Psoas muscle (tissue), 8 donors: ENCODE measurements around the gene EME1. TPM values are rescaled to one million over a fixed set of nuclear protein-coding genes. Genes with fewer than 3 reads are reported as not detected.

Experiments used
- ATAC-seq, 4 donors: fragments of 200-7000 bp; cut with Tn5 transposase; one replicate each; pipeline ENCODE4 v1.9.1; 2020; ENCODE audit warnings: moderate library complexity in 3 of 4, mild to moderate bottlenecking in 2 of 4
- DNase-seq, 2 donors: peaks; one replicate each; pipeline ENCODE4 v3.0.0-alpha.2; 2020
- H3K27ac ChIP-seq: fragments of 200-600 bp; one replicate; pipeline ENCODE4 v1.8.0; 2022
- H3K27me3 ChIP-seq, 3 donors: fragments of 200-600 bp in 1 of 3; one replicate each; pipeline versions ENCODE4 v1.6.1 to v1.8.0; 2013 to 2022; ENCODE audit warnings: low read length in 2 of 3, mild to moderate bottlenecking in 2 of 3, moderate library complexity in 1 of 3; ENCODE audit not compliant: insufficient read depth in 3 of 3
- H3K36me3 ChIP-seq, 2 donors: fragments of 200-600 bp in 1 of 2; one replicate each; pipeline versions ENCODE4 v1.6.1 to v1.8.0; 2013 to 2022; ENCODE audit warnings: low read depth in 1 of 2, mild to moderate bottlenecking in 1 of 2, moderate library complexity in 1 of 2; ENCODE audit not compliant: insufficient read depth in 1 of 2
- H3K4me1 ChIP-seq: fragments of 200-600 bp; one replicate; pipeline ENCODE4 v1.8.0; 2022
- H3K4me3 ChIP-seq: fragments of 200-600 bp; one replicate; pipeline ENCODE4 v1.8.0; 2022; ENCODE audit warnings: mild to moderate bottlenecking
- H3K9me3 ChIP-seq: fragments of 200-600 bp; one replicate; pipeline ENCODE4 v1.8.0; 2022
- CTCF ChIP-seq: fragments of 200-600 bp; IDR thresholded peaks from one replicate; pipeline ENCODE4 v1.8.0; 2022; ENCODE audit warnings: antibody characterized with exemption
- WGBS, 3 donors: extraction: QIAGEN DNeasy Blood & Tissue Kit; methylation state at CpG; one replicate each; pipeline versions ENCODE4 v1.1.6 to v1.1.7; 2013; 5-methylcytosine and 5-hydroxymethylcytosine counted together
- intact Hi-C, 2 donors: fragments of 100-400 bp; cut with DNase I; formaldehyde crosslinking; loops; one replicate each; pipeline versions ENCODE4 v1.11.0 to v1.14.2; 2022
- polyA plus RNA-seq, 3 donors: library from polyadenylated mRNA; stranded (reverse); fragments of 200-250 nt; gene quantifications; one replicate each; pipeline ENCODE4 v1.2.3, GENCODE V29; 2013
- total RNA-seq, 4 donors: library from RNA; stranded (reverse); fragmentation: NEBNext Ultra II Directional in 2 of 4; extraction: Animal tissue kit (Norgen Biotek cat#: 25700) in 2 of 4; gene quantifications; one replicate each; pipeline versions ENCODE4 v1.2.1 to v1.2.4, GENCODE V29; 2021 to 2023
- donor health status: healthy with polysubstance abuse.
- donor health status: DM: no; HTN: no; CAD: no; lungs with moderate emphysema.
- donor health status: Bipolar disorder and iron deficiency.
- donor health status: healthy.
- donor health status: DM: yes; HTN: yes; CAD: no.
- donor health status: DM: no; HTN: no; CAD: no.
- donor health status: DM: no; HTN: no; CAD: no.
- donor health status: DM: yes; HTN: yes; CAD: no.

The EME1 gene
- total and polyA plus RNA-seq, 7 donors = 0.06 to 0.39 (median 0.29) TPM; not detected in 2

- intact Hi-C loops = no loop called here
- no peak for TF ChIP-seq CTCF
- H3K36me3 ChIP-seq = peaks cover 0 to 68% of the 10 kb centered on the region in 2 donors
Measured at GRCh38 chr17:50356892-50357510, 16.0 kb upstream of the EME1 start.

GRCh38 chr17:50358177-50358576, 14.9 kb upstream of the EME1 start:
- ATAC-seq = no peak
- Histone ChIP-seq H3K4me3 (no peak overlapping the region), H3K27ac (no peak overlapping the region), H3K9me3 (no peaks in the 10 kb centered on the region), H3K36me3 (peaks cover 0 to 68% of the 10 kb centered on the region in 2 donors), H3K27me3 (no peaks in the 10 kb centered on the region), H3K4me1 (peaks cover 5% of the 10 kb centered on the region)
- no peak for DNase-seq
- TF ChIP-seq CTCF = no peak
- intact Hi-C loops = no loop called here
- WGBS, 3 donors = 93 to 97% (median 95%) methylated on average over 17 of the region's 17 CpGs

More at GRCh38 chr17:50356892-50357510, 16.0 kb upstream of the EME1 start:
- H3K4me1 ChIP-seq = no peaks in the 10 kb centered on the region
- no peaks in the 10 kb centered on the region for H3K9me3 ChIP-seq
- H3K27ac ChIP-seq = no peak overlapping the region
- H3K4me3 ChIP-seq = no peak overlapping the region
- H3K27me3 ChIP-seq = no peaks in the 10 kb centered on the region
- WGBS, 3 donors = 90 to 97% (median 95%) methylated on average over 12 of the region's 12 CpGs
- no peak for DNase-seq
- no peak for ATAC-seq

GRCh38 chr17:50359005-50359699, 13.9 kb upstream of the EME1 start:
- no peak for DNase-seq
- H3K27me3 ChIP-seq = no peaks in the 10 kb centered on the region
- H3K36me3 ChIP-seq = peaks cover 0 to 64% of the 10 kb centered on the region in 2 donors
- WGBS, 3 donors = 73 to 81% (median 77%) methylated on average over 5 of the region's 5 CpGs
- no peak overlapping the region for H3K27ac ChIP-seq
- no peak for TF ChIP-seq CTCF
- no peaks in the 10 kb centered on the region for H3K9me3 ChIP-seq
- no peak overlapping the region for H3K4me3 ChIP-seq
- peaks cover 5% of the 10 kb centered on the region for H3K4me1 ChIP-seq
- no peak for ATAC-seq
- intact Hi-C loops = no loop called here

- peaks cover 5% of the 10 kb centered on the region for H3K4me1 ChIP-seq
- 80 to 86% (median 82%) methylated on average over 14 of the region's 14 CpGs for WGBS, 3 donors
- peaks cover 0 to 62% of the 10 kb centered on the region in 2 donors for H3K36me3 ChIP-seq
Measured at GRCh38 chr17:50359998-50360461, 13.0 kb upstream of the EME1 start.

More at GRCh38 chr17:50359998-50360461, 13.0 kb upstream of the EME1 start:
- intact Hi-C loops = loop anchor here in 1 of 2 donors (5.0 kb wide), 1 partner anchor 107 kb away; the partner anchor contains the start of gene CHAD
- ATAC-seq (no peak), DNase-seq (no peak)
- Histone ChIP-seq H3K27ac (no peak overlapping the region), H3K9me3 (no peaks in the 10 kb centered on the region), H3K4me3 (no peak overlapping the region), H3K27me3 (no peaks in the 10 kb centered on the region)
- no peak for TF ChIP-seq CTCF
